MM.1S (cell line): ENCODE results near the gene RDH13.
"Not testable (repeated sequence)": the region's sequence is repeated elsewhere in the genome, so short reads cannot be mapped to it uniquely, and the experiment has no call there.

ENCODE experiments used
- DNase-seq: peaks from one replicate; pipeline ENCODE4 v3.0.0-alpha.2; 2015
- H2AFZ ChIP-seq: fragments of 300-600 bp; sonication (generic); 2 replicates; pipeline ENCODE4 v1.6.0; 2016; ENCODE audit warnings: antibody characterized with exemption, low read length
- H3F3A ChIP-seq: fragments of 300-600 bp; sonication (generic); 2 replicates; pipeline ENCODE4 v1.6.1; 2016; ENCODE audit warnings: mild to moderate bottlenecking, antibody characterized with exemption, low read length, moderate library complexity, mixed read lengths; ENCODE audit not compliant: insufficient read depth
- H3K27ac ChIP-seq: fragments of 300-600 bp; sonication (generic); 2 replicates; pipeline ENCODE4 v1.5.1; 2016; ENCODE audit warnings: mild to moderate bottlenecking, low read length
- H3K27me3 ChIP-seq: fragments of 300-600 bp; sonication (generic); replicated peaks from 2 replicates; pipeline ENCODE4 v1.6.0; 2016; ENCODE audit warnings: low read length; ENCODE audit not compliant: insufficient read depth
- H3K36me3 ChIP-seq: fragments of 300-600 bp; sonication (generic); replicated peaks from 2 replicates; pipeline ENCODE4 v1.6.1; 2016; ENCODE audit warnings: mild to moderate bottlenecking, low read length, mixed read lengths; ENCODE audit not compliant: insufficient read depth
- H3K4me1 ChIP-seq: fragments of 300-600 bp; sonication (generic); 2 replicates; pipeline ENCODE4 v1.6.1; 2016; ENCODE audit warnings: low read length, mixed read lengths
- H3K4me2 ChIP-seq: fragments of 300-600 bp; sonication (generic); 2 replicates; pipeline ENCODE4 v1.6.0; 2016; ENCODE audit warnings: low read depth, low read length
- H3K4me3 ChIP-seq: fragments of 300-600 bp; sonication (generic); 2 replicates; pipeline ENCODE4 v1.5.1; 2016; ENCODE audit warnings: low read length, mixed read lengths
- H3K79me2 ChIP-seq: fragments of 300-600 bp; sonication (generic); 2 replicates; pipeline ENCODE4 v1.6.1; 2016; ENCODE audit warnings: mixed run types, low read length, mixed read lengths
- H3K9ac ChIP-seq: fragments of 300-600 bp; sonication (generic); 2 replicates; pipeline ENCODE4 v1.6.1; 2016; ENCODE audit warnings: low read length, mixed read lengths
- H3K9me2 ChIP-seq: fragments of 300-600 bp; sonication (generic); replicated peaks from 2 replicates; pipeline ENCODE4 v1.6.1; 2016; ENCODE audit warnings: mild to moderate bottlenecking, low read length, mixed read lengths; ENCODE audit not compliant: insufficient read depth
- H3K9me3 ChIP-seq: fragments of 300-600 bp; sonication (generic); replicated peaks from 2 replicates; pipeline ENCODE4 v1.6.1; 2016; ENCODE audit warnings: mild to moderate bottlenecking, low read length, mixed read lengths; ENCODE audit not compliant: insufficient read depth
- H4K20me1 ChIP-seq: fragments of 300-600 bp; sonication (generic); 2 replicates; pipeline ENCODE4 v1.6.1; 2016; ENCODE audit warnings: mild to moderate bottlenecking, low read length, moderate library complexity, mixed read lengths; ENCODE audit not compliant: insufficient read depth
- EZH2 ChIP-seq: fragments of 300-600 bp; sonication (generic); optimal IDR thresholded peaks from 2 replicates; pipeline ENCODE3; 2017; ENCODE audit warnings: low read depth, mild to moderate bottlenecking, antibody characterized with exemption, low read length, mixed read lengths
- EZH2phosphoT487 ChIP-seq: fragments of 300-600 bp; sonication (generic); IDR thresholded peaks from 2 replicates; pipeline ENCODE4 v1.6.1; 2018; ENCODE audit warnings: antibody characterized with exemption, low read length
- TF ChIP-seq, protein P1 (sequence below): fragments of 300-600 bp; sonication (generic); IDR thresholded peaks from 2 replicates; pipeline ENCODE4 v1.5.1; 2016; ENCODE audit warnings: antibody characterized with exemption, low read length, mixed read lengths

The RDH13 gene

DNA sequence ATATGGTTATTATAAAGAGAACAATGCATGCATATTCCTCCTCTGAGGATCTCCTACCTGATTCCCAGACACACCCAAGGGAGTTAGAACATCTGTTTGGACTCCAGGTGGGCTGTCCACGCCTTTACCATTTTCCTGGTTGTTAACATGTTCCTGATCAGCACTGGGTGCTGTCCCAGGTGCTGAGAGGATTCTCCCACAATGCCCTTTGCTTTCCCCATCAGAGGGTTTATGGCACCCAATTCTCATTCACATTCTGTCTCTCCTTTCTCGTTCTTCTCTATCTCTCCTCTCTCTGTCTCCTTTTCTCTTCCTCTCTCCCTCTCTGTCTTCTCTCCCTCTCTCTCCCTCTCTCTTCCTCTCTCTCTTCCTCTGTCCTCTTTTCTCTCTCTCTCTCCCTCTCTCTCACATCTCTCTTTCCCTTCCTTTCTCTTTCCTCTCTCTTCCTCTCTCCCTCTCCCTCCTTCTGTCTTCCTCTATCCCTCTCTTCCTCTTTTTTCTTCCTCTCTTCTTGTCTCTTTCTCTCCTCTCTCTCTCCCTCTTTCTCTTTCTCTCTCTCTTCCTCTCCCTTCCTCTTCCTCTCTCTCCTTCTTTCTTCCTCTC lies 3.3 kb upstream of the RDH13 start:
- H3K27me3 ChIP-seq, result no peaks in the 10 kb centered on the region
- H3K9me3 ChIP-seq, result no peaks in the 10 kb centered on the region
- TF ChIP-seq EZH2phosphoT487, result no peak
- no peak for TF ChIP-seq EZH2
- TF ChIP-seq, protein P1, sequence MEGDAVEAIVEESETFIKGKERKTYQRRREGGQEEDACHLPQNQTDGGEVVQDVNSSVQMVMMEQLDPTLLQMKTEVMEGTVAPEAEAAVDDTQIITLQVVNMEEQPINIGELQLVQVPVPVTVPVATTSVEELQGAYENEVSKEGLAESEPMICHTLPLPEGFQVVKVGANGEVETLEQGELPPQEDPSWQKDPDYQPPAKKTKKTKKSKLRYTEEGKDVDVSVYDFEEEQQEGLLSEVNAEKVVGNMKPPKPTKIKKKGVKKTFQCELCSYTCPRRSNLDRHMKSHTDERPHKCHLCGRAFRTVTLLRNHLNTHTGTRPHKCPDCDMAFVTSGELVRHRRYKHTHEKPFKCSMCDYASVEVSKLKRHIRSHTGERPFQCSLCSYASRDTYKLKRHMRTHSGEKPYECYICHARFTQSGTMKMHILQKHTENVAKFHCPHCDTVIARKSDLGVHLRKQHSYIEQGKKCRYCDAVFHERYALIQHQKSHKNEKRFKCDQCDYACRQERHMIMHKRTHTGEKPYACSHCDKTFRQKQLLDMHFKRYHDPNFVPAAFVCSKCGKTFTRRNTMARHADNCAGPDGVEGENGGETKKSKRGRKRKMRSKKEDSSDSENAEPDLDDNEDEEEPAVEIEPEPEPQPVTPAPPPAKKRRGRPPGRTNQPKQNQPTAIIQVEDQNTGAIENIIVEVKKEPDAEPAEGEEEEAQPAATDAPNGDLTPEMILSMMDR, result no peak

DNA sequence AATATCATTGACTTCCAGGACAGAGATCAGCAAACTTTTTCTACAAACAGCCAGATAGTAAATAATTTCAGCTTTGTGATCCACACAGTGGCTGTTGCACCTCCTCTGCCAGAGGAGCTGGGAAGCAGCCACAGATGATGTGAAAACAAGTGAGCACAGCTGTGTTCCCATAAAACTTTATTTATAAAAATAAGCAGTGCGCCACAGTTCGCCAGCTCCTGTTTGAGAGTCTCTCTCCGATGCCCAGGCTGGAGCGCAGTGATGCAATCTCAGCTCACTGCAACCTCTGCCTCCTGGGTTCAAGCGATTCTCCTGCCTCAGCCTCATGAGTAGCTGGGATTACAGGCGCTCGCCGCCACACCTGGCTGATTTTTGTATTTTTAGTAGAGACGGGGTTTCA lies 2.6 kb upstream of the RDH13 start:
- H3K9me2 ChIP-seq, H3K36me3 ChIP-seq, DNase-seq, H3K27ac ChIP-seq, H3K4me3 ChIP-seq, H4K20me1 ChIP-seq, H3K4me2 ChIP-seq, H2AFZ ChIP-seq, H3K4me1 ChIP-seq, H3K9me3 ChIP-seq, H3K27me3 ChIP-seq, H3K9ac ChIP-seq: not testable (repeated sequence)
- H3F3A ChIP-seq, result peaks cover 15% of the 10 kb centered on the region
- H3K79me2 ChIP-seq, result peaks cover 41% of the 10 kb centered on the region

More for the DNA sequence above, 3.3 kb upstream of the RDH13 start:
- no peak overlapping the region for H3K27ac ChIP-seq
- no peaks in the 10 kb centered on the region for H4K20me1 ChIP-seq
- no peak overlapping the region for H3K4me2 ChIP-seq
- DNase-seq, result no peak
- peaks cover 22% of the 10 kb centered on the region for H3F3A ChIP-seq
- H3K4me3 ChIP-seq, result no peak overlapping the region
- H3K9ac ChIP-seq, result no peak overlapping the region
- H3K4me1 ChIP-seq, result peaks cover 15% of the 10 kb centered on the region
- no peaks in the 10 kb centered on the region for H3K9me2 ChIP-seq
- peaks cover 37% of the 10 kb centered on the region for H3K79me2 ChIP-seq
- no peaks in the 10 kb centered on the region for H3K36me3 ChIP-seq
- H2AFZ ChIP-seq, result no peak overlapping the region

DNA sequence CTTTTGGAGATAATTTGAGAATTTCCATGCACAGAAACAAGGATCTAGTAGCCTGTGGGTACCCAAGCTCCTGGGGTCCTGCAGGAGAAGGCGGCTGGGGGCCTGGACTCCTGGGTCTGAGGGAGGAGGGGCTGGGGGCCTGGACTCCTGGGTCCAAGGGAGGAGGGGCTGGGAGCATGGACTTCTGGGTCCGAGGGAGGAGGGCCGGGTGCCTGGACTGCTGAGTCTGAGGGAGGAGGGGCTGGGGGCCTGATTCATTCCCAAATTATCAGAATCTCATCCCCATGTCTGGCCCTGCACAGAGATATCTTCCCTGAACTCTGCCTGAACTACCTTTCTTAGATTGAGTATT lies 520 bp upstream of the RDH13 start:
- Histone ChIP-seq H3K4me2 (no peak overlapping the region), H3F3A (no peaks in the 10 kb centered on the region), H3K9me3 (no peaks in the 10 kb centered on the region), H3K4me1 (no peaks in the 10 kb centered on the region), H2AFZ (no peak overlapping the region), H3K4me3 (no peak overlapping the region), H3K27ac (no peak overlapping the region), H3K36me3 (no peaks in the 10 kb centered on the region), H4K20me1 (no peaks in the 10 kb centered on the region), H3K9ac (no peak overlapping the region), H3K9me2 (no peaks in the 10 kb centered on the region), H3K79me2 (peaks cover 50% of the 10 kb centered on the region), H3K27me3 (no peaks in the 10 kb centered on the region)
- TF ChIP-seq EZH2, result no peak
- TF ChIP-seq, protein P1, result no peak
- TF ChIP-seq EZH2phosphoT487, result no peak
- no peak for DNase-seq

DNA sequence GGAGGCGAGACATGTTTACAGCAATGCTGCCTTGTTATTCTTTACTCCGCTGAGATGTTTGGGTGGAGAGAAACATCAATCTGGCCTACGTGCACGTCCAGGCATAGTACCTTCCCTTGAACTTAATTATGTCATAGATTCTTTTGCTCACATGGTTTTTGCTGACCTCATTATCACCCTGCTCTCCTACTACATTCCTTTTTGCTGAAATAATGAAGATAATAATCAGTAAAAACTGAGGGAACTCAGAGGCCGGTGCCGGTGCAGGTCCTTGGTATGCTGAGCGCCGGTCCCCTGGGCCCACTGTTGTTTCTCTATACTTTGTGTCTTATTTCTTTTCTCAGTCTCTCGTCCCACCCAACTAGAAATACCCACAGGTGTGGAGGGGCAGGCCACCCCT lies 2.7 kb downstream of the RDH13 start:
- not testable (repeated sequence) for H2AFZ ChIP-seq, H3K36me3 ChIP-seq, H3F3A ChIP-seq, H3K4me2 ChIP-seq, H3K27ac ChIP-seq, H3K9me3 ChIP-seq, H4K20me1 ChIP-seq, DNase-seq, H3K27me3 ChIP-seq, H3K9ac ChIP-seq, H3K9me2 ChIP-seq, H3K4me1 ChIP-seq, H3K4me3 ChIP-seq
- H3K79me2 ChIP-seq, result peaks cover 40% of the 10 kb centered on the region
